Adipose tissue (tissue), 3 donors: ENCODE data around the gene ASCL1. TPM values are rescaled to one million over a fixed set of nuclear protein-coding genes. Genes with fewer than 3 reads are reported as not detected.

ENCODE experiments used
- H3K27ac ChIP-seq: one replicate; pipeline ENCODE4 v1.5.1; 2013; ENCODE audit warnings: low read depth, low read length
- WGBS, 3 donors: extraction: QIAGEN DNeasy Blood & Tissue Kit; methylation state at CpG; one replicate each; pipeline ENCODE4 v1.1.7; 2013; 5-methylcytosine and 5-hydroxymethylcytosine counted together
- polyA plus RNA-seq, 3 donors: library from polyadenylated mRNA; stranded (reverse); fragments of 200-250 nt; gene quantifications; one replicate each; pipeline ENCODE4 v1.2.3, GENCODE V29; 2013
- donor health status: healthy with polysubstance abuse.
- donor health status: Bipolar disorder and iron deficiency.
- donor health status: healthy.

The ASCL1 gene
- polyA plus RNA-seq, 3 donors, result not detected

GRCh38 chr12:102950107-102950949 lies 7.1 kb upstream of the ASCL1 start:
- 4 to 5% (median 4%) methylated on average over 37 of the region's 37 CpGs for WGBS, 3 donors
- H3K27ac ChIP-seq, result no peak overlapping the region

GRCh38 chr12:102950950-102951619 lies 6.4 kb upstream of the ASCL1 start:
- H3K27ac ChIP-seq, result no peak overlapping the region
- WGBS, 3 donors, result 4 to 8% (median 6%) methylated on average over 21 of the region's 21 CpGs

- WGBS, 3 donors, result 31 to 46% (median 33%) methylated on average over 9 of the region's 9 CpGs
- no peak overlapping the region for H3K27ac ChIP-seq
Measured at GRCh38 chr12:102951841-102952240, 5.6 kb upstream of the ASCL1 start.

- H3K27ac ChIP-seq, result no peak overlapping the region
Measured at GRCh38 chr12:102953221-102953620, 4.3 kb upstream of the ASCL1 start.

- WGBS, 3 donors, result 22 to 44% (median 27%) methylated on average over 1 of the region's 1 CpG
Measured at GRCh38 chr12:102954134-102954533, 3.3 kb upstream of the ASCL1 start.

GRCh38 chr12:102955926-102956737 lies 1.3 kb upstream of the ASCL1 start:
- no peak overlapping the region for H3K27ac ChIP-seq
- 3 to 6% (median 4%) methylated on average over 46 to 50 of the region's 50 CpGs for WGBS, 3 donors

More at GRCh38 chr12:102954134-102954533, 3.3 kb upstream of the ASCL1 start:
- no peak overlapping the region for H3K27ac ChIP-seq

GRCh38 chr12:102956738-102957327 lies 641 bp upstream of the ASCL1 start:
- 2 to 5% (median 4%) methylated on average over 19 of the region's 19 CpGs for WGBS, 3 donors
- no peak overlapping the region for H3K27ac ChIP-seq

GRCh38 chr12:102958073-102958829 lies 777 bp downstream of the ASCL1 start:
- no peak overlapping the region for H3K27ac ChIP-seq
- WGBS, 3 donors, result 0 to 2% (median 1%) methylated on average over 74 to 83 of the region's 83 CpGs

GRCh38 chr12:102958830-102959176 lies 1.3 kb downstream of the ASCL1 start:
- 4 to 6% (median 5%) methylated on average over 15 of the region's 15 CpGs for WGBS, 3 donors
- no peak overlapping the region for H3K27ac ChIP-seq

- 9% methylated on average over 14 of the region's 14 CpGs for WGBS, 3 donors
- H3K27ac ChIP-seq, result no peak overlapping the region
Measured at GRCh38 chr12:102959391-102959790, 1.9 kb downstream of the ASCL1 start.

GRCh38 chr12:102960766-102961465 lies 3.4 kb downstream of the ASCL1 start:
- 6 to 8% (median 7%) methylated on average over 19 of the region's 19 CpGs for WGBS, 3 donors
- no peak overlapping the region for H3K27ac ChIP-seq

GRCh38 chr12:102961466-102961855 lies 4.0 kb downstream of the ASCL1 start:
- 4 to 8% (median 5%) methylated on average over 8 of the region's 8 CpGs for WGBS, 3 donors

GRCh38 chr12:102962532-102962931 lies 5.1 kb downstream of the ASCL1 start:
- WGBS, 3 donors, result 2 to 7% (median 4%) methylated on average over 11 of the region's 11 CpGs
- H3K27ac ChIP-seq, result no peak overlapping the region

More at GRCh38 chr12:102961466-102961855, 4.0 kb downstream of the ASCL1 start:
- H3K27ac ChIP-seq, result no peak overlapping the region

GRCh38 chr12:102962986-102963385 lies 5.5 kb downstream of the ASCL1 start:
- no peak overlapping the region for H3K27ac ChIP-seq

GRCh38 chr12:102963796-102964195 lies 6.3 kb downstream of the ASCL1 start:
- no peak overlapping the region for H3K27ac ChIP-seq
- WGBS, 3 donors, result 36 to 49% (median 38%) methylated on average over 4 of the region's 4 CpGs

More at GRCh38 chr12:102962986-102963385, 5.5 kb downstream of the ASCL1 start:
- WGBS, 3 donors, result 3 to 7% (median 5%) methylated on average over 3 of the region's 3 CpGs

- H3K27ac ChIP-seq, result no peak overlapping the region
- 1 to 2% (median 1%) methylated on average over 21 of the region's 21 CpGs for WGBS, 3 donors
Measured at GRCh38 chr12:102964872-102965271, 7.4 kb downstream of the ASCL1 start.
